IMR-90 (cell line): ENCODE measurements around the gene DTL. TPM values are rescaled to one million over a fixed set of nuclear protein-coding genes. Genes with fewer than 3 reads are reported as not detected.

Source experiments
- ATAC-seq: fragments of 200-7000 bp; cut with Tn5 transposase; 2 replicates; pipeline ENCODE4 v1.9.1; 2020; ENCODE audit warnings: low read depth, mild to moderate bottlenecking, moderate library complexity
- BruUV-seq: library from RNA; stranded (reverse); fragments of 400-500 nt; replicated peaks from 2 replicates; lab custom pipeline; 2021; lab: Mats Ljungman, UMichigan
- CTCF ChIA-PET: fragments of 300-600 bp; formaldehyde crosslinking; extraction: SDS; loops from one replicate; lab custom pipeline; 2021; ENCODE audit warnings: antibody characterized with exemption; lab: Yijun Ruan, JAX
- POLR2A ChIA-PET: fragments of 300-600 bp; sonication (Branson Sonifier 250); formaldehyde crosslinking; loops from one replicate; lab custom pipeline; 2022; ENCODE audit warnings: antibody characterized with exemption; ENCODE audit not compliant: unreplicated experiment; lab: Charles Lee
- DNase-seq: peaks from one replicate; pipeline ENCODE4 v3.0.0; 2013
- H2AFZ ChIP-seq: replicated peaks from 2 replicates; pipeline ENCODE3; 2013; ENCODE audit warnings: low read length, mild to moderate bottlenecking; ENCODE audit not compliant: poor library complexity
- H2AK5ac ChIP-seq: 2 replicates; pipeline ENCODE4 v1.6.1; 2013; ENCODE audit warnings: low read depth, low read length, inconsistent platforms
- H2AK9ac ChIP-seq: replicated peaks from 2 replicates; pipeline ENCODE3; 2013; ENCODE audit warnings: mild to moderate bottlenecking, low read depth, low read length, moderate library complexity; ENCODE audit not compliant: poor library complexity
- H2BK120ac ChIP-seq: 2 replicates; pipeline ENCODE4 v1.6.1; 2013; ENCODE audit warnings: low read depth, low read length, inconsistent platforms
- H2BK15ac ChIP-seq: 3 replicates; pipeline ENCODE4 v1.6.1; 2013; ENCODE audit warnings: low read depth, low read length, inconsistent platforms
- H2BK20ac ChIP-seq: 2 replicates; pipeline ENCODE4 v1.6.1; 2013; ENCODE audit warnings: low read depth, mild to moderate bottlenecking, inconsistent platforms, low read length, moderate library complexity
- H2BK5ac ChIP-seq: 2 replicates; pipeline ENCODE4 v1.6.1; 2013; ENCODE audit warnings: mild to moderate bottlenecking, low read depth, low read length, inconsistent platforms; ENCODE audit not compliant: poor library complexity, severe bottlenecking
- H3K14ac ChIP-seq: replicated peaks from 2 replicates; pipeline ENCODE4 v1.6.1; 2013; ENCODE audit warnings: low read depth, low read length, inconsistent platforms
- H3K18ac ChIP-seq: 2 replicates; pipeline ENCODE4 v1.6.1; 2013; ENCODE audit warnings: low read depth, low read length, control low read depth
- H3K23ac ChIP-seq: 2 replicates; pipeline ENCODE4 v1.6.1; 2013; ENCODE audit warnings: low read depth, low read length, inconsistent platforms
- H3K27ac ChIP-seq: 2 replicates; pipeline ENCODE4 v1.5.1; 2013; ENCODE audit warnings: mild to moderate bottlenecking, control low read depth, low read length; ENCODE audit not compliant: insufficient read depth
- H3K27me3 ChIP-seq: 2 replicates; pipeline ENCODE4 v1.6.1; 2013; ENCODE audit warnings: low read length; ENCODE audit not compliant: control insufficient read depth, insufficient read depth
- H3K36me3 ChIP-seq: 2 replicates; pipeline ENCODE4 v1.6.1; 2013; ENCODE audit warnings: low read length, mixed read lengths; ENCODE audit not compliant: control insufficient read depth, insufficient read depth
- H3K4ac ChIP-seq: 2 replicates; pipeline ENCODE4 v1.6.1; 2013; ENCODE audit warnings: low read depth, low read length, inconsistent platforms
- H3K4me1 ChIP-seq: 2 replicates; pipeline ENCODE4 v1.6.1; 2013; ENCODE audit warnings: low read length, mixed read lengths; ENCODE audit not compliant: control insufficient read depth, insufficient read depth
- H3K4me2 ChIP-seq: 2 replicates; pipeline ENCODE4 v1.6.1; 2013; ENCODE audit warnings: low read depth, mild to moderate bottlenecking, control low read depth, low read length, moderate library complexity
- H3K4me3 ChIP-seq: 2 replicates; pipeline ENCODE4 v1.5.1; 2013; ENCODE audit warnings: low read depth, mild to moderate bottlenecking, control low read depth, low read length, moderate library complexity; ENCODE audit not compliant: insufficient read depth
- H3K56ac ChIP-seq: 2 replicates; pipeline ENCODE4 v1.6.1; 2013; ENCODE audit warnings: low read length, inconsistent platforms; ENCODE audit not compliant: insufficient read depth; ENCODE audit errors: extremely low read depth
- H3K79me1 ChIP-seq, 2 experiments: 2 replicates each; pipeline ENCODE4 v1.6.1; 2013; ENCODE audit warnings: low read length in 2 of 2, inconsistent platforms in 1 of 2, low read depth in 1 of 2
- H3K9ac ChIP-seq: 2 replicates; pipeline ENCODE4 v1.6.1; 2013; ENCODE audit warnings: low read depth, low read length, control low read depth
- H3K9me1 ChIP-seq: 2 replicates; pipeline ENCODE4 v1.6.1; 2013; ENCODE audit warnings: low read length, inconsistent platforms; ENCODE audit not compliant: insufficient read depth
- H3K9me3 ChIP-seq: 2 replicates; pipeline ENCODE4 v1.6.1; 2013; ENCODE audit warnings: low read length; ENCODE audit not compliant: control insufficient read depth, insufficient read depth
- H4K20me1 ChIP-seq: 2 replicates; pipeline ENCODE4 v1.6.1; 2013; ENCODE audit warnings: low read length, inconsistent platforms; ENCODE audit not compliant: insufficient read depth
- H4K5ac ChIP-seq: 2 replicates; pipeline ENCODE4 v1.6.1; 2013; ENCODE audit warnings: mild to moderate bottlenecking, low read depth, low read length, control low read depth
- H4K8ac ChIP-seq, 2 experiments: 2 replicates each; pipeline ENCODE4 v1.6.1; 2013; ENCODE audit warnings: low read depth in 2 of 2, low read length in 2 of 2, control low read depth in 1 of 2, inconsistent platforms in 1 of 2
- H4K91ac ChIP-seq: 2 replicates; pipeline ENCODE4 v1.6.1; 2013; ENCODE audit warnings: low read depth, low read length, inconsistent platforms; ENCODE audit not compliant: insufficient read depth
- CEBPB ChIP-seq: IDR thresholded peaks from 2 replicates; pipeline ENCODE4 v1.6.1; 2012; ENCODE audit warnings: low read depth, low read length, improper control_type of control experiment
- CHD1 ChIP-seq: IDR thresholded peaks from 2 replicates; pipeline ENCODE4 v1.6.1; 2012; ENCODE audit warnings: low read depth, low read length, improper control_type of control experiment
- WGBS, 2 experiments: methylation state at CpG; one replicate each; pipeline versions ENCODE4 v1.1.5 to v1.1.7; 2013; ENCODE audit warnings: missing lambda C conversion rate in 2 of 2; ENCODE audit not compliant: insufficient read length in 1 of 2; ENCODE audit errors: extremely low coverage in 2 of 2; 5-methylcytosine and 5-hydroxymethylcytosine counted together
- dilution Hi-C: fragments of 300-500 bp; cut with HindIII; formaldehyde crosslinking; loops from one replicate; pipeline ENCODE4 v1.14.3; 2018; ENCODE audit warnings: low sequenced_read_pairs; ENCODE audit not compliant: unreplicated experiment
- in situ Hi-C: fragments of 300-500 bp; cut with MboI; formaldehyde crosslinking; loops from 3 replicates; pipeline ENCODE4 v1.14.3; 2019; ENCODE audit warnings: low sequenced_read_pairs, inconsistent platforms, mixed read lengths
- intact Hi-C: fragments of 100-400 bp; cut with micrococcal nuclease; formaldehyde crosslinking; loops from 2 replicates; pipeline ENCODE4 v1.10.0; 2022
- polyA plus RNA-seq, 3 experiments: library from polyadenylated mRNA; depleted of rRNA; stranded (reverse); fragments of >200 nt; gene quantifications; 2 replicates each; pipeline ENCODE4 v1.2.3, GENCODE V29; 2012; ENCODE audit warnings: low replicate concordance in 1 of 3
- total RNA-seq: library from RNA; depleted of rRNA; stranded (reverse); fragments of >200 nt; gene quantifications from 2 replicates; pipeline ENCODE4 v1.2.3, GENCODE V29; 2012

The DTL gene
- total and polyA plus RNA-seq, 2 of the 4 experiments (the other 2 are of a cell fraction): 11.8 to 19.9 TPM

- Histone ChIP-seq H3K18ac (no peak overlapping the region), H4K8ac (no peak overlapping the region), H3K14ac (no peak overlapping the region), H3K4ac (no peak overlapping the region), H3K27ac (no peak overlapping the region), H4K20me1 (no peaks in the 10 kb centered on the region), H3K23ac (no peak overlapping the region), H3K9ac (no peak overlapping the region), H2BK15ac (no peak overlapping the region), H2AFZ (no peak overlapping the region), H3K79me1 (peaks cover 0 to 8% of the 10 kb centered on the region in 2 experiments; a peak in 2 of 4 replicates), H2AK9ac (no peak overlapping the region), H3K4me2 (no peak overlapping the region), H2BK120ac (no peak overlapping the region), H3K36me3 (no peaks in the 10 kb centered on the region), H3K4me3 (no peak overlapping the region), H3K27me3 (no peaks in the 10 kb centered on the region), H4K5ac (no peak overlapping the region), H3K4me1 (peaks cover 2% of the 10 kb centered on the region; the same call in 1 of the 2 replicates), H3K9me1 (no peaks in the 10 kb centered on the region), H3K9me3 (no peaks in the 10 kb centered on the region), H2AK5ac (no peak overlapping the region), H2BK20ac (no peak overlapping the region), H4K91ac (no peak overlapping the region), H3K56ac (no peak overlapping the region), H2BK5ac (no peak overlapping the region)
- BruUV-seq: no TSS peak
- ATAC-seq: no peak
- dilution Hi-C loops: no loop called here
- ChIA-PET CTCF (no interaction called here), POLR2A (no interaction called here)
- in situ Hi-C loops: no loop called here
- WGBS, 2 experiments: no CpG with 5 or more reads among the region's 6 CpGs
- TF ChIP-seq CHD1 (no peak), CEBPB (peak; percentile 34; the same call in 1 of the 2 replicates)
- no peak for DNase-seq
- intact Hi-C loops: no loop called here
These were observed 56.0 kb downstream of the DTL start for GRCh38 chr1:212091438-212092121.
